OCI-LY7 (cell line): ENCODE data around the gene SMIM7. TPM values are rescaled to one million over a fixed set of nuclear protein-coding genes. Genes with fewer than 3 reads are reported as not detected.

Source experiments
- BruUV-seq: library from RNA; stranded (reverse); fragments of 400-500 nt; replicated peaks from 2 replicates; lab custom pipeline; 2021; lab: Mats Ljungman, UMichigan
- CTCF ChIA-PET: fragments of 300-600 bp; sonication (Branson Sonifier 250); formaldehyde crosslinking; loops from one replicate; lab custom pipeline; 2022; ENCODE audit warnings: antibody characterized with exemption; ENCODE audit not compliant: unreplicated experiment; lab: Charles Lee
- POLR2A ChIA-PET: fragments of 300-600 bp; sonication (Branson Sonifier 250); formaldehyde crosslinking; loops from one replicate; lab custom pipeline; 2022; ENCODE audit warnings: antibody characterized with exemption; lab: Charles Lee
- DNase-seq: peaks from one replicate; pipeline ENCODE4 v3.0.0-alpha.2; 2015; ENCODE audit warnings: low spot score
- H2AFZ ChIP-seq: fragments of 200-600 bp; sonication (generic), shearing (Covaris generic); 2 replicates; pipeline ENCODE4 v1.6.1; 2014; ENCODE audit warnings: mild to moderate bottlenecking, antibody characterized with exemption, low read length, moderate library complexity
- H3K27ac ChIP-seq: fragments of 200-600 bp; sonication (generic); 2 replicates; pipeline ENCODE4 v1.5.1; 2014; ENCODE audit warnings: mixed run types, low read depth, mild to moderate bottlenecking, moderate library complexity, low read length, inconsistent platforms; ENCODE audit not compliant: poor library complexity, severe bottlenecking
- H3K36me3 ChIP-seq: fragments of 200-600 bp; sonication (generic); 2 replicates; pipeline ENCODE4 v1.6.1; 2014; ENCODE audit warnings: mild to moderate bottlenecking, antibody characterized with exemption, low read length, moderate library complexity, mixed read lengths; ENCODE audit not compliant: insufficient read depth
- H3K4me1 ChIP-seq: fragments of 200-600 bp; sonication (generic); 2 replicates; pipeline ENCODE4 v1.5.1; 2014; ENCODE audit warnings: mild to moderate bottlenecking, low read length; ENCODE audit not compliant: insufficient read depth, poor library complexity, severe bottlenecking
- H3K4me2 ChIP-seq: fragments of 200-600 bp; sonication (generic); 2 replicates; pipeline ENCODE4 v1.6.1; 2014; ENCODE audit warnings: mild to moderate bottlenecking, low read length
- H3K4me3 ChIP-seq: fragments of 200-600 bp; sonication (generic); 2 replicates; pipeline ENCODE4 v1.5.1; 2014; ENCODE audit warnings: mild to moderate bottlenecking, low read depth, low read length; ENCODE audit not compliant: poor library complexity, severe bottlenecking
- H3K79me2 ChIP-seq: fragments of 200-600 bp; sonication (generic); 2 replicates; pipeline ENCODE4 v1.6.1; 2016; ENCODE audit warnings: low read depth, mild to moderate bottlenecking, low read length, moderate library complexity, mixed read lengths; ENCODE audit not compliant: insufficient read depth
- H3K9me2 ChIP-seq: fragments of 200-600 bp; sonication (generic); 2 replicates; pipeline ENCODE4 v1.6.1; 2016; ENCODE audit warnings: mild to moderate bottlenecking, low read length, mixed read lengths; ENCODE audit not compliant: insufficient read depth
- H3K9me3 ChIP-seq: fragments of 200-600 bp; sonication (generic); 2 replicates; pipeline ENCODE4 v1.6.1; 2014; ENCODE audit warnings: mild to moderate bottlenecking, mixed run types, low read length, mixed read lengths
- H4K20me1 ChIP-seq: fragments of 200-600 bp; sonication (generic); 2 replicates; pipeline ENCODE4 v1.6.1; 2014; ENCODE audit warnings: mild to moderate bottlenecking, antibody characterized with exemption, low read length, moderate library complexity, mixed read lengths; ENCODE audit not compliant: insufficient read depth
- EZH2phosphoT487 ChIP-seq: fragments of 200-600 bp; sonication (generic); IDR thresholded peaks from 2 replicates; pipeline ENCODE4 v1.6.1; 2018; ENCODE audit warnings: low read depth, borderline replicate concordance, mild to moderate bottlenecking, mixed run types, antibody characterized with exemption, low read length, moderate library complexity, mixed read lengths
- intact Hi-C: fragments of 100-400 bp; cut with micrococcal nuclease; formaldehyde crosslinking; loops from one replicate; pipeline ENCODE4 v1.10.0; 2022; ENCODE audit not compliant: unreplicated experiment
- total RNA-seq, 2 experiments: library from RNA; depleted of rRNA in 1 of 2; stranded (reverse); fragments of >200 nt in 1 of 2; shearing (Covaris generic) in 1 of 2; gene quantifications; 2 replicates each; pipeline ENCODE4 v1.2.3, GENCODE V29; 2014 to 2022
- TF ChIP-seq, protein P1 (sequence below): fragments of 200-600 bp; sonication (generic); conservative IDR thresholded peaks from 2 replicates; pipeline ENCODE4 v1.5.1; 2014; ENCODE audit warnings: mild to moderate bottlenecking, antibody characterized with exemption, low read length, moderate library complexity, mixed read lengths

The SMIM7 gene
- total RNA-seq, 2 experiments from 2014 or later: 87.0 to 96.3 TPM

DNA sequence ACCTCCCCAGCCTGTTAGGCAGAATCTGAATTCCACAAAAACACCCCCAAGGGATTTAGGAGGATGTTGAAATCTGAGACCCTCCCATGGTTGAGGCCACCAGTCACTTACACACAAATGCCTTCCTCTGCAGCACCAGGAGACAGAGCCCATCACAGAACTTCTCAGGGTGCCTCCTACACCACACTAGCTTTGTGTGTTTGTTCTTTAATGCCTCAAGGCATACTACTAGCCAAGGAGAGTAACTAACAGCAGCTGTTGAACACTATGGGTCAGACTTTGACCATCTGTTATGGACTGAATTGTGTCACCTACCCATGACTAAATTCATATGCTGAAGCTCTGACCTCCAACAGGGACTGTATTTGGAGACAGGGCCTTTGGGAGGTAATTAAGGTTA is 22.4 kb downstream of the SMIM7 start:
- no peak overlapping the region for H3K27ac ChIP-seq
- H3K4me3 ChIP-seq: no peak overlapping the region
- no peak overlapping the region for H3K4me2 ChIP-seq
- POLR2A ChIA-PET: interaction anchor here (1.1 to 1.6 kb wide), 2 partner anchors 23 to 28 kb away, joined by 3 read pairs; partner anchors contain the start of gene SMIM7
- CTCF ChIA-PET: no interaction called here
- H2AFZ ChIP-seq: no peak overlapping the region
- TF ChIP-seq EZH2phosphoT487: no peak
- TF ChIP-seq, protein P1, sequence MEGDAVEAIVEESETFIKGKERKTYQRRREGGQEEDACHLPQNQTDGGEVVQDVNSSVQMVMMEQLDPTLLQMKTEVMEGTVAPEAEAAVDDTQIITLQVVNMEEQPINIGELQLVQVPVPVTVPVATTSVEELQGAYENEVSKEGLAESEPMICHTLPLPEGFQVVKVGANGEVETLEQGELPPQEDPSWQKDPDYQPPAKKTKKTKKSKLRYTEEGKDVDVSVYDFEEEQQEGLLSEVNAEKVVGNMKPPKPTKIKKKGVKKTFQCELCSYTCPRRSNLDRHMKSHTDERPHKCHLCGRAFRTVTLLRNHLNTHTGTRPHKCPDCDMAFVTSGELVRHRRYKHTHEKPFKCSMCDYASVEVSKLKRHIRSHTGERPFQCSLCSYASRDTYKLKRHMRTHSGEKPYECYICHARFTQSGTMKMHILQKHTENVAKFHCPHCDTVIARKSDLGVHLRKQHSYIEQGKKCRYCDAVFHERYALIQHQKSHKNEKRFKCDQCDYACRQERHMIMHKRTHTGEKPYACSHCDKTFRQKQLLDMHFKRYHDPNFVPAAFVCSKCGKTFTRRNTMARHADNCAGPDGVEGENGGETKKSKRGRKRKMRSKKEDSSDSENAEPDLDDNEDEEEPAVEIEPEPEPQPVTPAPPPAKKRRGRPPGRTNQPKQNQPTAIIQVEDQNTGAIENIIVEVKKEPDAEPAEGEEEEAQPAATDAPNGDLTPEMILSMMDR: no peak
- peaks cover 96% of the 10 kb centered on the region for H3K36me3 ChIP-seq
- no TSS peak for BruUV-seq
- no peaks in the 10 kb centered on the region for H3K9me2 ChIP-seq
- no peaks in the 10 kb centered on the region for H3K9me3 ChIP-seq
- H3K4me1 ChIP-seq: peaks cover 8% of the 10 kb centered on the region
- intact Hi-C loops: no loop called here
- DNase-seq: no peak
- peaks cover 8% of the 10 kb centered on the region for H3K79me2 ChIP-seq
- H4K20me1 ChIP-seq: no peaks in the 10 kb centered on the region

DNA sequence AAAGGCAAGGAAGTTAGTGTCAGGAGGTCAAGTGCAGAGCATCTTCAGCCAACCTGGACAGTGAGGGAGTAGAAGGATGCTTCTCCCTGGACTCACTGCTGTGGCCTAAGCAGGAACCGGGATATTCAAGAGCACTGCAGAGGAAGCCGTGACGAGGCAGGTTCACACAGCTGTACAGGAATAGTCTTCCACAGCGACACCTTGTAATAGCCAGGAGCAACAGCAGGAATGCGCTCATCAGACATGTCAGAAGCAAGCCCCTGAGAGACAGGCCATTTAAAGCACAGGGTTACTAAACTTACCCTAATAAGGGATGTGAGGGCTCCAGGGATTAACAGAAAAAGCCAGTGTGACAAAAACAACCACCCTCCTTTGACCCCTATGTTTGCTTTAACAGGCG is 28.5 kb downstream of the SMIM7 start:
- ChIA-PET CTCF (no interaction called here), POLR2A (no interaction called here)
- no peak for DNase-seq
- H4K20me1 ChIP-seq: peaks cover 1% of the 10 kb centered on the region
- peaks cover 22% of the 10 kb centered on the region for H3K79me2 ChIP-seq
- no peak overlapping the region for H3K4me3 ChIP-seq
- no peak overlapping the region for H2AFZ ChIP-seq
- TF ChIP-seq EZH2phosphoT487: no peak
- TF ChIP-seq, protein P1: no peak
- H3K36me3 ChIP-seq: peaks cover 60% of the 10 kb centered on the region
- no peak overlapping the region for H3K4me2 ChIP-seq
- no peak overlapping the region for H3K27ac ChIP-seq
- intact Hi-C loops: no loop called here
- no peaks in the 10 kb centered on the region for H3K9me3 ChIP-seq
- H3K9me2 ChIP-seq: no peaks in the 10 kb centered on the region
- peaks cover 21% of the 10 kb centered on the region for H3K4me1 ChIP-seq
- no TSS peak for BruUV-seq

DNA sequence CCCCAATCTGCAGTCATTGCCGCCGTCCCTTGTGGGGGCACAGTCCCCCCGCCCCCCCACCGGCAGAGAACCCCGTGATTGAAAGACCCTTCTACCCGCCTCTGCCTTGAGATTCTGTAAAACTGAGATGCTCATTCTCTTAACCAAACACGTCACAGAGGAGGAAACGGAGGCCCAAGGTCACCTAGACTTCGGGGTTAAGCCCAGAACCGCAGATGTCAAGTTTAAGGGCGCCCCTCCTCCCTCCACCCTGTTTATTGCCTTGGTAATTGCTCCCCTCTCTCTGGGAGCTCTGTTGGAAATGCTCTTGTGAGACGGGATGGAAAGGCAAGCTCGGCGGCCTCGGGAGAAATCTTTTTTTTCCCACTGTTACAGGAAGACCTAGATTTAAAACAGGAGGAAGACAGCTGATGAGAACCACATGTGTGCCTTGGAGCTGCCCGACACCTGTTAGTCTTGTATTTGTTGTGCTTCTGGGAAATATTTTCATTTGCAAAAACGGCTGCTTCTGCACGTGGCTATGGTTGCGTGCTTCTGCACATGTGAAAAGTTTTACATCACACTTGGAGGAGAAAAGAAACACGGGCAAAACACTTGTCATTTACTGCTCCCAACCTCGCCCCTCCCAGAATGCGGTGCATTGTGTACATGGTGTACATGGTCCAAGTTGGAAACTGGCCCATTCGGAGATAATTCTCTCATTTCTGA is 30.8 kb downstream of the SMIM7 start:
- Histone ChIP-seq H3K9me2 (no peaks in the 10 kb centered on the region), H4K20me1 (peaks cover 24% of the 10 kb centered on the region), H3K4me2 (peak overlapping the region; percentile 96), H3K4me3 (peak overlapping the region; percentile 99), H3K36me3 (peaks cover 62% of the 10 kb centered on the region), H3K4me1 (peaks cover 45% of the 10 kb centered on the region), H2AFZ (peak overlapping the region; percentile 22; the same call in 1 of the 2 replicates), H3K9me3 (no peaks in the 10 kb centered on the region), H3K79me2 (peaks cover 45% of the 10 kb centered on the region), H3K27ac (peak overlapping the region; percentile 96)
- CTCF ChIA-PET: interaction anchor here (0.6 kb wide), 1 partner anchor 43 kb away, joined by 3 read pairs; no protein-coding TSS in a partner anchor
- POLR2A ChIA-PET: interaction anchor here (0.6 to 2.2 kb wide), 3 partner anchors 41 to 80 kb away, joined by 3 to 10 read pairs (median 4); no protein-coding TSS in a partner anchor
- peak; percentile 84 for DNase-seq
- no peak for TF ChIP-seq EZH2phosphoT487
- TF ChIP-seq, protein P1: 0 out of 2 replicates have a peak, but pooled peaks have one; percentile 24
- TSS peak; percentile 92 for BruUV-seq
- intact Hi-C loops: loop anchor here (1.0 to 2.0 kb wide), 5 partner anchors 32 to 188 kb away; partner anchors contain the start of genes CHERP, SLC35E1 and TMEM38A
